ENCODE measurements around the gene WDR18. TPM values are rescaled to one million over a fixed set of nuclear protein-coding genes. Genes with fewer than 3 reads are reported as not detected.

WDR18 gene
- total RNA-seq, 4 donors from 2014 or later: 15.2 to 73.5 (median 46.8) TPM

- intact Hi-C loops (cut with DNase I): no loop called here
- no peak for DNase-seq
- Histone ChIP-seq H3K27me3 (no peaks in the 10 kb centered on the region), H3K4me1 (peaks cover 23 to 35% of the 10 kb centered on the region in 2 donors), H3K27ac (no peak overlapping the region), H3K4me3 (replicated peaks in 1 of 3) (no peak overlapping the region), H3K9me3 (no peaks in the 10 kb centered on the region), H3K36me3 (no peaks in the 10 kb centered on the region)
- TF ChIP-seq CTCF (IDR thresholded peaks at IDR 0.05) (no peak), POLR2A (IDR thresholded peaks at IDR 0.05) (no peak)
- 92 to 96% methylated on average over 22 to 23 of the region's 23 CpGs for WGBS, 2 donors
Observed at GRCh38 chr19:938233-938923, 45.8 kb upstream of the WDR18 start.

- no peak for TF ChIP-seq CTCF (IDR thresholded peaks at IDR 0.05)
- TF ChIP-seq POLR2A (IDR thresholded peaks at IDR 0.05): no peak
- peaks cover 17 to 26% of the 10 kb centered on the region in 2 donors for H3K4me1 ChIP-seq
- no peak for DNase-seq
- WGBS, 2 donors: 92 to 95% methylated on average over 20 to 22 of the region's 22 CpGs
- H3K27ac ChIP-seq: no peak overlapping the region
- H3K9me3 ChIP-seq: no peaks in the 10 kb centered on the region
- H3K36me3 ChIP-seq: no peaks in the 10 kb centered on the region
- H3K27me3 ChIP-seq: no peaks in the 10 kb centered on the region
- intact Hi-C loops (cut with DNase I): no loop called here
- no peak overlapping the region for H3K4me3 ChIP-seq (replicated peaks in 1 of 3)
Observed at GRCh38 chr19:939439-939838, 44.7 kb upstream of the WDR18 start.

- H3K4me3 ChIP-seq (replicated peaks in 1 of 3): no peak overlapping the region
- no peaks in the 10 kb centered on the region for H3K36me3 ChIP-seq
- 99% methylated on average over 7 of the region's 7 CpGs for WGBS, 2 donors
- peak overlapping the region in 1 of 3 donors; percentile 83 for H3K27ac ChIP-seq
- TF ChIP-seq CTCF (IDR thresholded peaks at IDR 0.05) (no peak), POLR2A (IDR thresholded peaks at IDR 0.05) (no peak)
- no peak for DNase-seq
- peaks cover 14 to 26% of the 10 kb centered on the region in 2 donors for H3K4me1 ChIP-seq
- intact Hi-C loops (cut with DNase I): no loop called here
- no peaks in the 10 kb centered on the region for H3K9me3 ChIP-seq
- H3K27me3 ChIP-seq: no peaks in the 10 kb centered on the region
Observed at GRCh38 chr19:939922-940321, 44.2 kb upstream of the WDR18 start.

- 33% methylated on average over 26 of the region's 64 CpGs; no CpG with 5 or more reads in 1 of the 2 donors for WGBS, 2 donors
- H3K27me3 ChIP-seq: no peaks in the 10 kb centered on the region
- intact Hi-C loops (cut with DNase I): no loop called here
- peak; percentile 83 to 87 for DNase-seq
- peak overlapping the region in 1 of 3 donors; percentile 24 for H3K4me3 ChIP-seq (replicated peaks in 1 of 3)
- no peaks in the 10 kb centered on the region for H3K36me3 ChIP-seq
- peaks cover 8 to 23% of the 10 kb centered on the region in 2 donors for H3K4me1 ChIP-seq
- no peaks in the 10 kb centered on the region for H3K9me3 ChIP-seq
- TF ChIP-seq POLR2A (IDR thresholded peaks at IDR 0.05) (no peak), CTCF (IDR thresholded peaks at IDR 0.05) (no peak)
- peak overlapping the region; percentile 73 to 83 (median 77) for H3K27ac ChIP-seq
Observed at GRCh38 chr19:940591-941291, 43.4 kb upstream of the WDR18 start.

Measured in thyroid gland (tissue), 4 donors.